Right lobe of liver (tissue), 6 donors: Measurements from ENCODE around the gene CCSER1. TPM values are rescaled to one million over a fixed set of nuclear protein-coding genes. Genes with fewer than 3 reads are reported as not detected.

ENCODE experiments used
- ATAC-seq, 4 donors: fragments of 200-7000 bp; cut with Tn5 transposase; one replicate each; pipeline ENCODE4 v1.9.1; 2020; ENCODE audit warnings: mild to moderate bottlenecking in 4 of 4, moderate library complexity in 4 of 4
- DNase-seq, 3 donors: peaks; one replicate each; pipeline ENCODE4 v3.0.0-alpha.2; 2020
- H3K27ac ChIP-seq, 3 donors: fragments of 200-600 bp; one replicate each; pipeline ENCODE4 v1.8.0; 2022
- H3K27me3 ChIP-seq, 2 donors: fragments of 200-600 bp; one replicate each; pipeline ENCODE4 v1.8.0; 2022
- H3K36me3 ChIP-seq, 4 donors: fragments of 200-600 bp; sonication (generic) in 1 of 4; one replicate each; pipeline versions ENCODE4 v1.5.1 to v1.8.0; 2017 to 2022; ENCODE audit warnings: control low read depth in 1 of 4
- H3K4me1 ChIP-seq, 4 donors: fragments of 200-600 bp; sonication (generic) in 1 of 4; one replicate each; pipeline versions ENCODE4 v1.5.1 to v1.8.0; 2017 to 2022; ENCODE audit warnings: control low read depth in 1 of 4
- H3K4me3 ChIP-seq, 3 donors: fragments of 200-600 bp; one replicate each; pipeline ENCODE4 v1.8.0; 2022
- H3K9me3 ChIP-seq, 4 donors: fragments of 200-600 bp; sonication (generic) in 1 of 4; one replicate each; pipeline versions ENCODE4 v1.5.1 to v1.8.0; 2017 to 2022; ENCODE audit warnings: control low read depth in 1 of 4
- CTCF ChIP-seq, 4 donors: fragments of 200-600 bp in 3 of 4; fragments of 450-650 bp in 1 of 4; IDR thresholded peaks; one replicate each; pipeline versions ENCODE4 v1.5.1 to v1.8.0; 2016 to 2022; ENCODE audit warnings: antibody characterized with exemption in 4 of 4, mild to moderate bottlenecking in 2 of 4
- POLR2A ChIP-seq: fragments of 450-650 bp; IDR thresholded peaks from one replicate; pipeline ENCODE4 v1.6.1; 2017; ENCODE audit warnings: antibody characterized with exemption, mild to moderate bottlenecking
- WGBS: methylation state at CpG from one replicate; pipeline ENCODE4 v1.1.6; 2018; ENCODE audit warnings: low coverage, low lambda C conversion rate; ENCODE audit not compliant: insufficient coverage; ENCODE audit errors: missing lambda C conversion rate; 5-methylcytosine and 5-hydroxymethylcytosine counted together
- intact Hi-C, 2 donors: fragments of 100-400 bp; cut with DNase I; formaldehyde crosslinking; loops; one replicate each; pipeline versions ENCODE4 v1.11.2 to v1.14.1; 2022
- total RNA-seq, 6 experiments: library from RNA; depleted of rRNA in 2 of 6; stranded (reverse); fragments of >200 nt in 2 of 6; fragmentation: NEBNext Ultra II Directional in 3 of 6; extraction: Animal tissue kit (Norgen Biotek cat#: 25700) in 3 of 6; gene quantifications; one replicate each; pipeline versions ENCODE4 v1.1.0 to v1.2.4, GENCODE V29; 2016 to 2023
- donor health status: DM: no; HTN: yes; CAD: no.
- donor health status: DM: no; HTN: no; CAD: no.
- donor health status: DM: no; HTN: no; CAD: no.
- donor health status: DM: no; HTN: yes; CAD: no.
- donor health status: DM: no; HTN: yes; CAD: no.

Gene CCSER1
- total RNA-seq, 6 experiments from 2014 or later, result 0.15 to 1.00 (median 0.65) TPM

GRCh38 chr4:90543419-90544170 is 416.4 kb downstream of the CCSER1 start:
- intact Hi-C loops, result no loop called here
- 61% methylated on average over 5 of the region's 5 CpGs for WGBS
- TF ChIP-seq POLR2A (no peak), CTCF (IDR thresholded peaks at IDR 0.05) (no peak)

GRCh38 chr4:90544532-90545045 is 417.4 kb downstream of the CCSER1 start:
- Histone ChIP-seq H3K27me3 (no peaks in the 10 kb centered on the region), H3K27ac (no peak overlapping the region), H3K4me3 (no peak overlapping the region), H3K4me1 (no peaks in the 10 kb centered on the region), H3K36me3 (no peaks in the 10 kb centered on the region), H3K9me3 (no peaks in the 10 kb centered on the region)
- ATAC-seq (no peak), DNase-seq (no peak)
- no peak for TF ChIP-seq POLR2A
- TF ChIP-seq CTCF (IDR thresholded peaks at IDR 0.05), result no peak
- 56% methylated on average over 2 of the region's 2 CpGs for WGBS
- intact Hi-C loops, result no loop called here

More at GRCh38 chr4:90543419-90544170, 416.4 kb downstream of the CCSER1 start:
- Histone ChIP-seq H3K27ac (no peak overlapping the region), H3K4me3 (no peak overlapping the region), H3K36me3 (no peaks in the 10 kb centered on the region), H3K9me3 (no peaks in the 10 kb centered on the region), H3K27me3 (no peaks in the 10 kb centered on the region), H3K4me1 (no peaks in the 10 kb centered on the region)
- ATAC-seq (no peak), DNase-seq (no peak)

GRCh38 chr4:90545380-90545779 is 418.2 kb downstream of the CCSER1 start:
- Histone ChIP-seq H3K27me3 (no peaks in the 10 kb centered on the region), H3K27ac (no peak overlapping the region), H3K36me3 (no peaks in the 10 kb centered on the region), H3K4me1 (no peaks in the 10 kb centered on the region), H3K9me3 (no peaks in the 10 kb centered on the region), H3K4me3 (no peak overlapping the region)
- WGBS, result 46% methylated on average over 4 of the region's 4 CpGs
- intact Hi-C loops, result no loop called here
- DNase-seq (no peak), ATAC-seq (no peak)
- no peak for TF ChIP-seq CTCF (IDR thresholded peaks at IDR 0.05)
- TF ChIP-seq POLR2A, result no peak

GRCh38 chr4:90546114-90546513 is 418.9 kb downstream of the CCSER1 start:
- TF ChIP-seq POLR2A, result no peak
- no peak for TF ChIP-seq CTCF (IDR thresholded peaks at IDR 0.05)
- ATAC-seq, result peak in 1 of 4 donors; percentile 28
- Histone ChIP-seq H3K9me3 (no peaks in the 10 kb centered on the region), H3K27me3 (no peaks in the 10 kb centered on the region), H3K4me1 (no peaks in the 10 kb centered on the region), H3K36me3 (no peaks in the 10 kb centered on the region), H3K27ac (no peak overlapping the region), H3K4me3 (no peak overlapping the region)
- intact Hi-C loops, result no loop called here
- DNase-seq, result no peak
- WGBS, result 18% methylated on average over 1 of the region's 1 CpG
